Measurements from ENCODE around the gene KLHL20.

DNA sequence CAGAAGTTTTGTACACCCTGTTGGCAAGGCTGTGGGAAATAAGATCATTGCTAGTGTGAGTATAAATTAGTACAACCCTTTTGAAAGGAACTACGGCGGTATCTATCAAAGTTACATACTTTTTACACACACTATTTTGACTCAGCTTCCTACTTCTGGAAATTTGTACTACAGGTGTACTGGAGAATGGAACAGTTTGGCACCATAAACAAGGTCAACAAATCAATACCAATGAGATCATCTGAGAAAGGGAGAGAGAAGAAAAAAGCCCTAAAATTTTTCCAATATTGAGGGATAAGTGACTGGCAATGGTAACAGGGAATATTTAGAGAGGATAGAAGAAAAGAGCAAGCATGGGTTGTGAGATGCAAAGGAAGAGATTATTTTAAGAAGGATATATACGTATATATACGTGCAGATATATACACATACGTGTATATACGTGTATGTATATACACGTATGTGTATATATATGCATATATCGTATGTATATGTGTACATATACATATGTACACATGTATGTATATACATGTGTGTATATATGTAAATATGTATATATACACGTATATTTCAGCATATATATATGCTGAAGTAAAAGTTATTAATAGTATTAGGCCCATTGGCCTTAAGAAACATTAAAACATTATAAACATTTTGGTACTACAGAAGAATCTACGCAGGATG is 27.6 kb downstream of the KLHL20 start:
- TF ChIP-seq, protein P1, sequence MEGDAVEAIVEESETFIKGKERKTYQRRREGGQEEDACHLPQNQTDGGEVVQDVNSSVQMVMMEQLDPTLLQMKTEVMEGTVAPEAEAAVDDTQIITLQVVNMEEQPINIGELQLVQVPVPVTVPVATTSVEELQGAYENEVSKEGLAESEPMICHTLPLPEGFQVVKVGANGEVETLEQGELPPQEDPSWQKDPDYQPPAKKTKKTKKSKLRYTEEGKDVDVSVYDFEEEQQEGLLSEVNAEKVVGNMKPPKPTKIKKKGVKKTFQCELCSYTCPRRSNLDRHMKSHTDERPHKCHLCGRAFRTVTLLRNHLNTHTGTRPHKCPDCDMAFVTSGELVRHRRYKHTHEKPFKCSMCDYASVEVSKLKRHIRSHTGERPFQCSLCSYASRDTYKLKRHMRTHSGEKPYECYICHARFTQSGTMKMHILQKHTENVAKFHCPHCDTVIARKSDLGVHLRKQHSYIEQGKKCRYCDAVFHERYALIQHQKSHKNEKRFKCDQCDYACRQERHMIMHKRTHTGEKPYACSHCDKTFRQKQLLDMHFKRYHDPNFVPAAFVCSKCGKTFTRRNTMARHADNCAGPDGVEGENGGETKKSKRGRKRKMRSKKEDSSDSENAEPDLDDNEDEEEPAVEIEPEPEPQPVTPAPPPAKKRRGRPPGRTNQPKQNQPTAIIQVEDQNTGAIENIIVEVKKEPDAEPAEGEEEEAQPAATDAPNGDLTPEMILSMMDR (conservative IDR thresholded peaks at IDR 0.05; ENCODE audit: low read length): no peak
- TF ChIP-seq EZH2phosphoT487 (IDR thresholded peaks at IDR 0.05; ENCODE audit: borderline replicate concordance): no peak

Measured in Loucy (cell line).